ENCODE results near the gene WIZ.
"Not testable (repeated sequence)": the region's sequence is repeated elsewhere in the genome, so short reads cannot be mapped to it uniquely, and the experiment has no call there.

The WIZ gene, protein sequence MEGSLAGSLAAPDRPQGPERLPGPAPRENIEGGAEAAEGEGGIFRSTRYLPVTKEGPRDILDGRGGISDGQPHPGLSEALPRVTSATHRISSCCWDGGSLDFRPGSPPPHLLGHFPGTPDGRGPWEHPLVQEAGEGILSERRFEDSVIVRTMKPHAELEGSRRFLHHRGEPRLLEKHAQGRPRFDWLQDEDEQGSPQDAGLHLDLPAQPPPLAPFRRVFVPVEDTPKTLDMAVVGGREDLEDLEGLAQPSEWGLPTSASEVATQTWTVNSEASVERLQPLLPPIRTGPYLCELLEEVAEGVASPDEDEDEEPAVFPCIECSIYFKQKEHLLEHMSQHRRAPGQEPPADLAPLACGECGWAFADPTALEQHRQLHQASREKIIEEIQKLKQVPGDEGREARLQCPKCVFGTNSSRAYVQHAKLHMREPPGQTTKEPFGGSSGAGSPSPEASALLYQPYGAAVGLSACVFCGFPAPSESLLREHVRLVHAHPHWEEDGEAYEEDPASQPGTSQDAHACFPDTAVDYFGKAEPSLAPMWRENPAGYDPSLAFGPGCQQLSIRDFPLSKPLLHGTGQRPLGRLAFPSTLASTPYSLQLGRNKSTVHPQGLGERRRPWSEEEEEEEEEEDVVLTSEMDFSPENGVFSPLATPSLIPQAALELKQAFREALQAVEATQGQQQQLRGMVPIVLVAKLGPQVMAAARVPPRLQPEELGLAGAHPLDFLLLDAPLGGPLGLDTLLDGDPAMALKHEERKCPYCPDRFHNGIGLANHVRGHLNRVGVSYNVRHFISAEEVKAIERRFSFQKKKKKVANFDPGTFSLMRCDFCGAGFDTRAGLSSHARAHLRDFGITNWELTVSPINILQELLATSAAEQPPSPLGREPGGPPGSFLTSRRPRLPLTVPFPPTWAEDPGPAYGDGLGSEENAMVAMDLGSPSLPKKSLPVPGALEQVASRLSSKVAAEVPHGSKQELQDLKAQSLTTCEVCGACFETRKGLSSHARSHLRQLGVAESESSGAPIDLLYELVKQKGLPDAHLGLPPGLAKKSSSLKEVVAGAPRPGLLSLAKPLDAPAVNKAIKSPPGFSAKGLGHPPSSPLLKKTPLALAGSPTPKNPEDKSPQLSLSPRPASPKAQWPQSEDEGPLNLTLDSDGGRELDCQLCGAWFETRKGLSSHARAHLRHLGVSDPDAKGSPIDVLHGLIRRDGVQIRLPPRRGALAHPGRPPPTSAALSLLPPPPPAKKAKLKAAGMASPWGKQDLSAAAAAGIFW (N-terminal part only)

DNA sequence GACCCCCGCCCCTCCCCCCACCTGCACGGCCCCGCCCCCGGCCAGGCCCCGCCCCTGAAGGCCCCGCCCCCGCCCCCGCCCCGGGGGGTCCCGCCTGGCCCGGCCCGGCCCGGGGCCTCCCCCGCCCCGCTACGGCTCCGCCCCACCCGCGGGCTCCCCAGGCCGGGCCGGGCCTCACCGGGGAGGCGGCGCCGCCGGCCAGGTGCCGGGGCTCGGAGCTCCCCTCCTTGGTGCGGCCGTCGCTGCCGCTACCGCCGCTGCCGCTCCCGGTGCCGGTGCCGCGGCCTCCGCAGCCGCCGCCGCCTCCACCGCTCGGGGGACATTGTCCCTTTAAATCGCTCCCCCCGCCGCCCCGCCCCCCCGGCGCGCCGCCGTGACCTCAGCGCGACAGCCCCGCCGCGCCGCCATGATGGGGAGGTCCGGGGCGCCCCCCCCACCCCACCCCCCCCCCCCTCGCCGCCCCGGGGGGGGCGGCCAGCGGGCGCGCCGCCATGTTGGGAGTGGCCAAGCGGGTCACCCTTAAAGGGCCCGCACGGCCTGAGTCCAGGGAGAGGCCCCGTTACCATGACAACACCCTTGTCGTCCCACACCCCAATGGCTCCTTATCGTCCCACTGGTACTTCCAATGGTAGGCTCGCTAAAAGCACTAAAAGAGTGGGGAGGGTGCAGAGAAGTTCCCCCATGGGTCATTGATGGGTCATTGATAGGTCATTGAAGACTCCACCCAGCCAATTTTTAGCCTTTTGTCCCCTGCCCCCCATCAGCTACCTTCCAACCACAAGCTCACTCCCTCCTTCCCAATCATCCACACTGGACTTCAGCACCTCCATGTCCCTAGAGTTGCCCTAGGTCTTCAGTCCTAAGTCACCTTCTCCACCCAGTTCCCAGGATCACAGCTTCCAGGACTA lies at the start of gene WIZ:
Gene WIZ (minus strand): TSS at position 337 of the 908 bp plus-strand sequence. CDS start 1,649 bp downstream, outside the sequence.
- no peak for DNase-seq

DNA sequence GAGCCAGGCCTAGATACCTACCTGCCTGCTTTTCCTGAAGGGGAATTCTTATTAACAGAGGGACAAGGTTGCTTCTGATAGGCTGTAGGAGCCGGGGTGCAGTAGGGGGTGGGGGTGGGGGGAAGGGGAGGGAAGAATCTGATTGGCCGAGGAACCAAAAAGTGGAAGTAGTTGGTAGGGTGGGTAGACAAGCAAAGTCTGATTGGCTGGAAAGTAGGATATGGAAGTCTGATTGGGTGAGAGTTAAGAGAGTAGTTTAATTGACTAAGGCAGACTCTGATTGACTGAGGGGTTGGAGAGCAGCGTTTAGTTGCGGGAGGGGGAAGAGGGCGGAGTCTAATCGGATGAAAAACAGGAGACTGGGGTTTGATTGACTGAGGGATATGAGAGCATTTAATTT lies 49.2 kb upstream of the WIZ start:
- no peak for DNase-seq

DNA sequence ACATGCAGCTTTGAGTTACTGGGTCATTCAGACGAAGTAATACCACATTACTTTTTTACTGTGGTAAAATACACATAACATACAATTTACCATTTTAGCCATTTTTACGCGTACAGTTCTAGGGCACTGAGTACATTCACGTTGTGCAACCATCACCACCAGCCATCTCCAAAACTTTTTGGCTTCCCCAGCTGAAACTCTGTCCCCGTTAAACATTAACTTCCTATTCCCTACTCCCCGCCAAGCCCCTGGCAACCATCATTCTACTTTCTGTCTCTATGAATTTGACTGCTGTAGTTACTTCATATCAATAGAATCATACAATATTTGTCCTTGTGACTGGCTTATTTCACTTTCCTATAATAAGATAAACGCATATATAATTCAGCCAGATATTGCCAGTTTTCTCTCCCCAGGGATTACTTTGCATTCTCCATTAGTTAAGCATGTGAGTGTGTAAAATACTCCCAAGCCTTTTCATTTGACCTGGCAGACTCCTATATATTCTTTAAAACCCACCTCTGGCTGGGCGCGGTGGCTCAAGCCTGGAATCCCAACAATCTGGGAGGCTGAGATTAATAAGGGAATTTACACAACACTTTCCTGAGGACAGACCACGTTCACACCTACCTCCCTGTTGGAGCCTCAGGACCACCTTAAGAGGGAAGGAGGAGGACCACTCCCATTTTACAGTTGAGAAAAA lies 48.6 kb upstream of the WIZ start:
- no peak for DNase-seq

DNA sequence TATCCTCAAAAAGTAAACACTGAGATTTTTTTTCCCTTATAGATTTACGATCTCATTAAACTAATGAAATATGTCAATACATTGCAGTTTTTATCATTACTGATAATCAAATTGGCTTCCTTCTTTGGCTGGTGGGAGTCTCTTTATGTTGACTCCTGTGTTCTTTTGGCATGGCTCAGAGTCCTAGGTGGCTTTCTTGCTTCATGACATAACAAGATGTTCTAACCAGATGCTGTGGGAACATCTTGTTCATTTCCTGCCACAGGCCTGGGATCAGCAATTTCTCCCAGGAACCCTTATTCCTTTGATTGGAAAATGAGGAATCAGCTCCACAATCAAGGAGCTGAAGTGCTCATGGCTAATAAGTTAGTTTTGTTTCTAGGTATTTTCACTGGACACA lies 45.4 kb upstream of the WIZ start:
- DNase-seq, result no peak

DNA sequence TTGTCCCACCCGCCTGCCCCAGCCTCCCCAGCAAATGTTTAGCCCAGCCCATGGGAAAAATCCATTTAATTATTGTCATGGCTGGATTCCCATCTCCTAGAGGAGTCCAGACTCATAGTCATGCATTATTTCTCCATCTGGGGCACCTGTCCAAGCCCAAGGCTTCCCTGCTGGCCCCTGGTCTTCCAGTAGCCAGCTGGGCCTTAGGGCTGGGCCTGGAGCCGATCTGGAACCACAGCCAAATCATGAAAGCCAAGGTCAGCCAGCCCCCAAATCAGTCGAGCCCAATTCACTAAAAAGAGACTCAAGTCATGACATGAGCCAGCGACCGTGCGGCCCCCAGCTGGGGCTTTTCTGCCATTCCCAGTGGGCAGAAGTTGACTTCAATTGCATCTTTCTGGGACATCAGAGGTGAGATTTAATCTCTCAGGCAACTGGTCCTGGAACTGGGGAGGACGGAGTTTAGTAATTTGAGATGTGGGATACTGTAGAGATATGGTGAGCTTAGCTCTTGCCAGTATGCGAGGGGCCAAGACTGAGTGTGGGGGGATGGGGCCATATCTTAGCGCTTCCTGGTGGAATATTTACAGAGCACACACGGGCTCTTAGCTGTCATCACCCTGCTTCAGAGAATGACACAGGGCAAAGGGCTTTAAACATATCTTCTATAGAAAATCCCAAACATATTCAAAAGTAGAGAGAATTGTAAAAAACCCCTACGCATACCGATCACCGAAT lies 38.9 kb upstream of the WIZ start:
- DNase-seq, result peak; percentile 5

DNA sequence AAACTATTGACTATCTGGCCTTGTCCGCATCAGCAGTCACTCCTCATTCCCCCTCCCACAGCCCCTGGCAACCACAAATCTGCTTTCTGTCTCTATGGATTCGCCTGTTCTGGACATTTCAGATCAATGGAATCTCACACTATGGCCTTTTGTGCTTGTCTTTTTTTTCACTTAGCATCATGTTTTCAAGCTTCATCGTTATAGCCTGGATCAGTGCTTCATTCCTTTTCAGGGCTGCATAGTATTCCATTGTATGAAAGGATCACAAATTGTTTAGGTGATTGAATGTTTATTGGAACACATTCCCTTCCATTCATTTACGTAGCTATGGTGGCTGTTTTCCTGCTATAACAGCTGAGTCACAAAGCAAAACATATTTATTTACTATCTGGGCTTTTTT lies 37.3 kb upstream of the WIZ start:
- DNase-seq, result no peak

DNA sequence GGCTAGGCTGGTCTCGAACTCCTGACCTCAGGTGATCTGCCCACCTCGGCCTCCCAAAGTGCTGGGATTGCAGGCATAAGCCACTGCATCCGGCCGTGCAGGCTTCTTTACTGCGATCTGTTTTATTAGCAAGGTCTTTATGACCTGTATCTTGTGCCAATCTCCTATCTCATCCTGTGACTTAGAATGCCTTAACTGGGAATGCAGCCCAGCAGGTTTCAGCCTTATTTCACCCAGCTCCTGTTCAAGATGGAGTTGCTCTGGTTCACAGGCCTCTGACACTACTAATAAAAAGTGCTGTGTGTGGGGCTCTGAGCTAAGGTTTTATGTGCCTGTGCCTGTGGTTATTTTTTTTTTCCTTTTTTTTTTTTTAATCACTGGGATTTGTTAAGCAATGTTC lies 36.0 kb upstream of the WIZ start:
- not testable (repeated sequence) for DNase-seq

DNA sequence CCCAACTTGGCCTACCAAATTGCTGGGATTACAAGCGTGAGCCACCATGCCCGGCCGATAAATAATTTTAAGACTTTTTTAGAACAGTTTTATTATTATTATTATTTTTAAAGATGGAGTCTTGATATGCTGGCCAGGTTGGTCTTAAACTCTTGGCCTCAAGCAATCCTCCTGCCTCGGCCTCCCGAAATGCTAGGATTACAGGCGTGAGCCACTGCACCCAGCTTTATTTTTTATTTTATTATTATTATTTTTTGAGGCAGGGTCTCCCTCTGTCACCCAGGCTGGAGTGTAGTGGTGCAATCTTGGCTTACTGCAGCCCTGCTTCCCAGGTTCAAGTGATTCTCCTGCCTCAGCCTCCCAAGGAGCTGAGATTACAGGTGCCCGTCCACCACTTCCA lies 31.2 kb upstream of the WIZ start:
- not testable (repeated sequence) for DNase-seq

DNA sequence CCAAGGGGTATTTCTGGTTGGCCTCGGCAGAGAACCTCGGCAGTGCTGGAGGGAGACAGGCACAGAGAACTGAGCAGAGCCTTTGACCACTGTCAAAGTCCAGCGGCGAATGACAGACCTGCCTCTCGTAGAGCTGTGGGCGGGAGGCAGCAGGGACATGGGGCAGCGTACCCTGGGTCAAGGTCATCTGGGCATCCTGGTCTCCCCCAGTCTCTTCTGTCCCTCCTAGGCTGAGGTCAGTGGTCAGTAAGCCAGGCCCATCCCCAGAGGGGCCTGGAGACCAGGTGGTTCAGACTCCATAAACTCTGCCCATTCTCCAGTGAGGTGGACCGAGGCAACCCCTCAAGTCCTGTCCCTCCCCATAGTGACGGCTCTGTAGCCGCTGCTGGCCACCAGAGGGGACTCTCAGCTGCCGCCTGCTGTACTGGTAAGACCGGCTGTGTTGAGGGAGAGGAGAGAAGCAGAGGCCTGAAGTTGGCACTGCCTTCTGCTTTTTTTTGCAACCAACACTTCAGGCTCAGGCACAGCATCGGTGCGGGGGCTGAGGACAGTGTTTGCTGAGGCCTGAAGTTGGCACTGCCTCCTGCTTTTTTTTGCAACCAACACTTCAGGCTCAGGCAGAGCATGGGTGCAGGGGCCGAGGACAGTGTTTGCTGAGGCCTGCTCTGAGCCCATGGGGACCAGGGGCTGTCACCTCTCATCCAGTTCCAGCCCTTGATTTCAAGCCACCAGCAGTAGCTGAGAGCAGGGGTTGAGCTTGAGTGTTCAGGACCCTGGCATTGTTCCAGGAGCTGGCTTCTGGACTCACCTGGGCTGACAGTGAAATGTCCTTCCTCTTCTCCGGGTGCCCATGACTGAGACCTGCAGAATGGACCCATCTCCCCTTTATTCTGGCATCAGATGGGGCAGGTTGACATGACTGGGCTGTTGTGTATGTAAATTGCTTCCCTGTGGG lies 29.9 kb upstream of the WIZ start, which contains the start of gene PGLYRP2:
Gene PGLYRP2 (minus strand): TSS at position 111 of the 955 bp plus-strand sequence. CDS start 130 bp downstream, outside the sequence.
- DNase-seq, result no peak

DNA sequence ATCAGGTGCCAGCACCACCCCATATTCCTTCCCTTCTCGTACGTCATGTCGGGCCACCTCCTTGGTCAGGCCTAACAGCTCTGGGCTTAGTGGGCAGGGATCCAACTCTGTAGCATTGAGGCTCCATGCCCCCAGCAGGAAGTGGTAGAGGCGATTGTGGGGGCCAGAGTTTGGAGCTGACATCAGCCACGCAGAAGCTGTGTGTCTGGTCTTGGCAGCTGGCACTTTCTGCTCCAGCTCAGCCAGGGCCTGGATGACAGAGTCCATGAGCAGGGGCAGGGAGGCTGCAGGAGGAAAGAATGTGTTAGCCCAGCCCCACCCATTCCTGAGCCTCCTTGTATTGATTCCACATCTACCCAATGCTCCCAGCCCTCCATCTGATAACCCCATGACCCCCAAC lies 26.6 kb upstream of the WIZ start:
- DNase-seq, result no peak

DNA sequence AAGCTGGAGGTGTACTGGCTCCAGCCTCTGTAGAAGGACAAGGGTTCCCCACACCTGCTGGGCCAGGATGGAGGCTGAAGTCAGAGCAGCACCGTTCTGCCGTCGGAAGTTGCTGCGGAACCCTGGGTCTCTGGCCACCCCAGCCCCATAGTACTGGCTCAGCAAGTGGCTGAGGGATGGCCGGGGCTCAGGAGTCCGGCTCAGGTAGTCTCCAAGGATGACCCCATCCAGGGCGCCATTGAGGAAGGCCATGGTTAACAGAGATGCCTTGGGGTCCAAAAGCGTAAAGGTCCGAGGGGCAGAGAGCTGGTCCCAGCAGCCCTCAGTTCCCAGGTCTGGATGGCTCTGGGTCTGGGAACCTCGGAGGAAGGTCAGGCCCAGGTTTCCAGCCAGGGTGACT lies 25.9 kb upstream of the WIZ start:
- DNase-seq, result no peak

DNA sequence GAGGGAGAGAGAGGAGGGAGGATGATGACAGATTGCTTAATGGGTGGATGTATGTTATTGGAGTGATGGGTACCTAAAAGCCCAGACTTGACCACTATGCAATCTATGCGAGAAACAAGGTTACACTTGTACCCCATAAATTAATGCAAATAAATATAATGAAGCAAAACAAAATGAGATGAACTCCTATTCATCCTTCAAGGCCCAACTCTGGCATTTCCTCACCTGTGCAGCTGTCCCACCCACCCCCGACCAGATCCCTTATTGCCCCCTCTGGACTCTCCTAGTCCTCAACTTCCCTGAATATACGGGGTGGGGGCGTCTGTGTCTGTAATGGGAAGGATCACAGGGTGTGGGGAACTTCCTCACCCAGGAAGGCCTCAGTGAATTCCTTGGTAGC lies 25.4 kb upstream of the WIZ start:
- no peak for DNase-seq

DNA sequence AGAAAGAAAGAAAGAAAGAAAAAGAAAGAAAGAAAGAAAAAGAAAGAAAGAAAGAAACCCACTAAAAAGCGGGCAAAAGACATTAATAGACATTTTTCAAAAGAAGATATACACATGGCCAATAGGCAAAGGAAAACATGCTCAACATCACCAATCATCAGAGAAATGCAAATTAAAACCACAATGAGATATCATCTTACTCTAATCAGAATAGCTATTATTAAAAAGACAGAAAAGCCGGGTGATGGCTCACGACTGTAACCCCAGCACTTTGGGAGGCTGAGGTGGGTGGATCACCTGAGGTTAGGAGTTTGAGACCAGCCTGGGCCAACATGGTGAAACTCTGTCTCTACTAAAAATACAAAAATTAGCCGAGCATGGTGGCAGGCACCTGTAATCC lies 24.1 kb upstream of the WIZ start:
- DNase-seq, result not testable (repeated sequence)

DNA sequence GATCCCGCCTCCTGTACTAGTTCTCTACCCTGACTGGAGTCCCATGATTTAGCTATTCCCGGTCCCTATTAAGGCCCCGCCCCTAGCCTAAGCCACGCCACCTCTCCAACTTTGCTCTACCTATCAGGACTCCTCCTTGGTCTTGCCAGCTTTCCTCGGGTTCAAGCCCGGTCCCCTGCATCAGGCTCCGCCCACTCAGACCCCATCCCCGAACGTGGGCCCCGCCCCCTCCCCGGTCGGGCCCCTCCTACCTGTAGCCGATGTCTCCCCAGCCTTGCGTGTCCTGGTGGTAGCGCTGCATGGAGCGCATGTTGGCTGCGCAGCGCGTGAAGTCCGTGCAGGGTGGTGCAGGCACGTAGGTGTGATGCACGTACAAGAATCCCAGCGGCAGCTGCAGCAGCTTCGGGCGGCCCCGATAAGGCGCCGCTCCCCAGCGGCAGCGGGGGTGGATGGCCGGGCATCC lies 21.9 kb upstream of the WIZ start:
- no peak for DNase-seq

DNA sequence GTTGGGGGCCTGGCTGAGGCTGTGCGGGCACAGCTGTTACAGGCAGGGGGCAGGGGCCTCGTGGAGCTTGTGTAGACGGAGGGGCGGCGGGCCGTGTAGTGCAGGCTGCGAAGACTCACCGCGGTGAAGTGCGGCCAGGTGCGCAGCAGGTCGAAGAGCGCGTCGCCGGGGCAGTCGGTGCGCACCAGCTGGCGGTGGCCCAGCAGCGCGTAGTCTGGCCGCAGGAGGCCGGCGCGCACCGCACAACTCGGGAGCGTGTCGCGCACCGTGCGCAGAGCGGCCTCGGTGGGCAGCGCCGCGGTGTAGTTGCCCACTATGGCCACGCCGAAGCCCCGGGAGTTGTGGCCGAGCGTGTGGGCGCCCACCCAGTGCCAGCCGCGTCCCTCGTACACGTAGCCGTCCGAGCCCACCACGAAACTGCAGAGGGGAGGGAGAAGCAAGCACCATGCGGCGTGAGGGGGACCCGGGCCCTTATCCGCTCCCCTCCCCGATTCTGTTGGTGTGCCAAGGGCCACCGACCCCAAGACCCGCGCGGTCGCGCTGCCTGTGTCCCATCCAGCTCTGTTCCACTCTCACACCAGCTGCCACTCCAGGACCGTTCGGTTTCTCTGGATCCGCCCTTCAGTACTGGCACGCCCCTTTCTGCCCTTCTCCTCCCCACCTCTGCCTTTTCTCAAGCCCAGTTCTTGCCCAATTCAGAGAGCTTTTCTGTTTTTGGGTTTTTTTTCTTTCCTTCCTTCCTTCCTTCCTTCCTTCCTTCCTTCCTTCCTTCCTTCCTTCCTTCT lies 19.9 kb upstream of the WIZ start:
- no peak for DNase-seq

DNA sequence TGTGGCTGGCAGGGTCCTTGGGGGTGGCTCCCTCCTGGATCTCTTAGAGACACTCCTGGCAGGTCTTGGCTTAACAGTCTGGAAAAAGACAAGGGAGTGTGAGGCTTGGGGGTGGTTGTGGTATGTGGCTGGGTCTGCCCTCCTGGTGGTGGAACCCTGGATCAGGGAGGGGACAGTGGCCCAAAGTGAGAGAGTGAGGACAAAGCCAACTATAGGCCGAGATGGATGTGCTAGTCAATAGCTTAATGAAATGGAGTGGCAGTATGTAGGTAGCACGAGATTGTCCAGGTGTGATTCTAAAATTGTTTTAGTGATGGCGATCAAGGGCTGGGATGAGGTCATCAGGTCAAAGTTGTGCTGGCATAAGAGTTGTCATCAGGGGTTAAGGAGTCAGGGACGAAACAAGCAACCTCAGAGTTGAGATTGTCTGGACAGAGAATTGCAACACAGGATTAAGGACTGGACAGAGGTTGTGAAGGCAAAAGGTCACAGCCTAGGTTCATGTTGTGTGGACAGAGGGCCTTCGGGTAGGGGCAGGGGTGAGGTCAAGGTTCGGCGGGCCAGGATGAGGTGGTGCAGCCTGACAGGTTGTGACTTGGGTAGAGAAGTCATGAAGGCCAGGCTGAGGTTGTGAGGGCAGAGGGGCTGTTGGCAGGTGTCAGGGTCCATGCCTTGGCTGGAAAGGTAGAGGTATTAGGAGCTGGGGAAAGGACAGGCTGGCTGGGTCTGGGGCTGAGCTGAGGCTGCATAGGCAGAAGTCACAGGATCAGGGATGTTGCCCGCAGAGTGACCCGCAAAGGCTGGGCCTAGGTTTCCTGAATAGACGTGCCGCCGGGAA lies 19.1 kb upstream of the WIZ start:
- DNase-seq, result no peak

DNA sequence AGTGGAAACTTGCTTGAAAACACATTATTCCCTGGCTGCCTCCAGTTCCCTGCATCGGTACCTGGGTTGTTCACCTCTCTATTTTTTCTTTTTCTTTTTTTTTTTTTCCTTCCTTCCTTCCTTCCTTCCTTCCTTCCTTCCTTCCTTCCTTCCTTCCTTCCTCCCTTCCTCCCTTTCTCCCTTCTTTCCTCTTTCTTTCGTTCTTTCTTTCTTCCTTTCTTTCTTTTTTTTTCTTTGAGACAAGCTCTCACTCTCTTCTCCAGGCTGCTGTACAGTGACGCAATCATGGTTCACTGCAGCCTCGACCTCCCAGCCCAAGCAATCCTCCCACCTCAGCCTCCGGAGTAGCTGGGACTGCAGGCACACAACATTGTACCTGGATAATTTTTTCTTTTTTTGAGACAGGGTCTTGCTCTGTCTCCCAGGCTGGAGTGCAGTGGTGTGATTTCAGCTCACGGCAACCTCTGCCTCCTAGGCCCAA lies 18.0 kb upstream of the WIZ start:
- DNase-seq, result no peak
